HG02840 (cell line): Measurements from ENCODE around the gene PRRC2C.
"Not testable (repeated sequence)": the region's sequence is repeated elsewhere in the genome, so short reads cannot be mapped to it uniquely, and the experiment has no call there.

Experiments
- ATAC-seq: cut with Tn5 transposase; IDR thresholded peaks from one replicate; pipeline ENCODE4 v1.9.1; 2021; ENCODE audit warnings: mild to moderate bottlenecking, moderate library complexity, moderate number of reproducible peaks; ENCODE audit not compliant: unreplicated experiment, low FRiP score

The PRRC2C gene

DNA sequence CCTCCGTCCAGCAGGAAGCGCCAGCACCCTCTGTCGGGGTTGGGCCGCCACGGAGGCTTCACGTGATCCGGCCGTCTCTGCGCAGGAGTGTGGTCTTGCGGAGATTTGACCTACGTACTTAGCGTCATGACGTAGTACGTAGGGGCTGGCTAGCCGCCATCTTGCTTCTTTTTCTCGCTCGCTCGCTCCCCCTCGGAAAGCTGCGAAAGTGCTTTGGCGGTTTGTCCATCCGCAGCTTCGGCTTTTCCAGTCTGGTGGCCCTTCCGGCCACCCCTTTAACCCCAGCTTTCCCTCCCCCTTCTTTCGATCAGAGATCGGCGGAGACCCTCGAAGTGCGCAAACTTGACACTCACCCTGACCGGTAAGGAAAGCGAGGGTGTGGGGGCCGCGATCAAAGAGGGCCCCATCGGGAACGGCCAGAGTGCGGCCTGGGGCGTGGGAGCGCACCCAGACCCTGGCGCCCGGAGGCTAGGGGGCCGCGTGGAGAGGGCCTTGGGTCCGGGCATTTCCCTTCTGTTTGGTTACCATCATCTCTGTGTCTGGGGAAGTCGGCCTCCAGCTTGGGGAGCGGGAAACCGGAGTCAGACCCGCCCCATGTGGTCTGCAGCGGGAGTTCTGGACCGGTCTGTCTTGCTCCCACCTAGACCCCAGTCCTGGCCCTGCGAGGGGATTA lies at the start of gene PRRC2C:
Gene PRRC2C (plus strand): TSS at position 156 of the 673 bp plus-strand sequence. CDS start 26,559 bp downstream, outside the sequence.
- peak; percentile 95 for ATAC-seq

DNA sequence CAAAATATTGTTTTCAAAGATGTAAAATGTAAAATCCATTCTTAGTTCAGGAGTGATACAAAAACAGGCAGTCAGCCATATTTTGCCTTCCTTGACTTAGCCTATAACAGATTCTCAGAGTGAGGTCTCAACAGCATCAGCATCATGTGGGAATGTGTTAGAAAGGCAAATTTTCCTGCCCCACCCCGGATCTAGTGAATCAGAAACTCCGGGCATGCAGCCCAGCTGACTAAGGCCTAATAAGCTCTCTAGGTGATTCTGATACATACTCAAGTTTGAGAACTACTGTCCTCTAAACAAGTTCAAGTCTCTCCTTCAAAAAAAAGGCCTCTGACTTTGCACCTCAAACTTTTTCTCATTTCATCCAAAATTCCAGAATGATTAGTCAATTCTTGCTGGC lies 46.9 kb upstream of the PRRC2C start:
- no peak for ATAC-seq

GRCh38 chr1:171440201-171440600 lies 45.1 kb upstream of the PRRC2C start:
- not testable (repeated sequence) for ATAC-seq

- not testable (repeated sequence) for ATAC-seq
These were observed 43.9 kb upstream of the PRRC2C start for GRCh38 chr1:171441278-171441895.

DNA sequence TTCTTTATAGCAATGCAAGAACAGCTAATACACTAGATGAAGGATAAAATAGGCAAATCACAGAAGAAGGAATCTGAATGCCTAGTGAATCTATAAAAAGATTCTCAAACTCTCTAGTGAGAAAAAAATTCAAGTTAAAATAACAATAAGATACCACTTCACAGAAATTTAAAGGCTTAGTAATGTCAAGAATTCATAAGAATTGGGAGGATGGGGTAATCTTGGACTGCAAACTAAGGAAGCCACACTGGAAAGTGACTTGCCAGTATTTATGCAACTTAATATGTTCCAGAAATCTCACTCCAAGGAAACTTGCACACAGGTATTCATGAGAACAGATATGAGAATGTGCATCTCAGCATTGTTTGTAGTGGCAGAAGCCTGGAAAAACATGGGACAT lies 38.9 kb upstream of the PRRC2C start:
- ATAC-seq, result no peak

DNA sequence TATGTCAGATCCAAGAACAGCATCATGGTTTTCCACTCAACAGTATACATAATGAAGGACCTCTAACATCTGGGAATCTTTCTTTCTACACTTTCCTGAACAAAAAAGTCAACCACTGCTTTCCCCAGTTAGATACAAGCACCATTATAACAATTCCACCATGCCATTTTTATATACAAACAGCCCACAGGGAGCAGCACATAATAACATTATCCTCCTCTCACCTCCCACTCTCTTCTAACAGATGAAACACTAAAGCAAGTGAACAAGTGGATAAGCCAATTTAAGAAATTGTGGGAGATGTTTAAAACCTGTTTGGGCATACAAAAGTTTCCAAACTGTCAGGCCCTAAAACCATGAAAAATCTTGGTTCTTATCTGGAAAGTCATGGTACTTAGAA lies 29.4 kb upstream of the PRRC2C start:
- no peak for ATAC-seq

DNA sequence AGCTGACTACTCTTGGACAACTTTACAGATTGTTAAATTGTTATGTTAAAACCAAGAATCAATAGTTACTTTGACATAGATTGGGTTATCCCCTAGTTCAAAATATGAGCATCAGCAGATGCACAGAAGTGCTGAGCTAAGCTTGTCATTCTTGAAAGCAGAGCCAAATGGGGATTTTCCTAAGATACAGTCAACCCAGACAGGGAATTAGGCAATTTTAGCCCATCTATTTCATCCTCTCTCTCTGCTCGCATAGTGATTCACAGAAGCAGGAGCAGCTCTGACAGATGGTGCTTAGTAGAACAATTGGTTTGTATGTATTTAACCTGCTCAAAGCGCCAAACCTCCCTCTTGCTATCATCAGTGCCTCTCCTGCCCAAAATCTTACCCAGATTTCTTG lies 27.9 kb upstream of the PRRC2C start:
- ATAC-seq, result no peak

GRCh38 chr1:171460018-171460620 lies 25.2 kb upstream of the PRRC2C start:
- ATAC-seq, result no peak

- no peak for ATAC-seq
These were observed 17.7 kb upstream of the PRRC2C start for GRCh38 chr1:171467626-171468025.

- peak; percentile 72 for ATAC-seq
These were observed 17.1 kb upstream of the PRRC2C start for GRCh38 chr1:171468120-171468750.

DNA sequence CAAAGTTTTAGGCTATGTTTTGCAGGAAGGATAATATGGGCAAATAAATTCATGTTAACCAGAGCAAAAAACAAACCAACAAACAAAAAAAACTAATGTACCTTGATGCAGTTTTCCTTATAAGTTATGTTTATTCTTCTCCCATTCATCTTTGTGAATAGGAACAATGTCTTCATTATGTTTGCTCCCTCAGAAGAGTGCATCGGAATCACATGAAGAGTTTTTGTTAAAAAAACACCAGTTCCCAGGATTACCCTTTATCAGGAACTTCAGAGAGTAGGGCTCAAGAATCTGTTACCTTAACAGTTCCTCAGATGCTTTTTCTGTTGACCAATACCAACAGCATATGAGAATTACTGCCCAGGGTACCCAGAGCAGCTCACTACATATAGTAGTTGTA lies 14.6 kb upstream of the PRRC2C start:
- ATAC-seq, result no peak

DNA sequence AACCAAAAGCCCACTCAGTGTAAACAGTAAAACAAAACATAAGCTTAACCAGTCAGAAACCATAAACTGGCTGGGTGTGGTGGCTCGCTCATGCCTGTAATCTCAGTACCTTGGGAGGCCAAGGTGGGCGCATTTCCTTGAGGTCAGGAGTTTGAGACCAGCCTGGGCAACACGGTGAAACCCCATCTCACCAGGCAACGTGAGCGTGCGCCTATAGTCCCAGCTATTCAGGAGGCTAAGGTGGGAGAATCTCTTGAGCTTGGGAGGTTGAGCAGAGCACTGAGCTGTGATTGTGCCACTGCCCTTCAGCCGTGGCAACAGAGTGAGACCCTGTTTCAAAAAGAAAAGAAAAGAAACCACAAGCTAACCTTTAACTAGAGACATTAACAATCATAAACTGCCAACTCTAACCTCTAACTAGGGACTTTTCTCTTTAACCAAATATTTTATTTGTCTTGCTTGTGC lies 13.1 kb upstream of the PRRC2C start:
- no peak for ATAC-seq

- ATAC-seq, result no peak
These were observed 8.5 kb upstream of the PRRC2C start for GRCh38 chr1:171476829-171477228.

- ATAC-seq, result no peak
These were observed 7.5 kb upstream of the PRRC2C start for GRCh38 chr1:171477804-171478203.

GRCh38 chr1:171480035-171480434 lies 5.3 kb upstream of the PRRC2C start:
- ATAC-seq, result no peak

DNA sequence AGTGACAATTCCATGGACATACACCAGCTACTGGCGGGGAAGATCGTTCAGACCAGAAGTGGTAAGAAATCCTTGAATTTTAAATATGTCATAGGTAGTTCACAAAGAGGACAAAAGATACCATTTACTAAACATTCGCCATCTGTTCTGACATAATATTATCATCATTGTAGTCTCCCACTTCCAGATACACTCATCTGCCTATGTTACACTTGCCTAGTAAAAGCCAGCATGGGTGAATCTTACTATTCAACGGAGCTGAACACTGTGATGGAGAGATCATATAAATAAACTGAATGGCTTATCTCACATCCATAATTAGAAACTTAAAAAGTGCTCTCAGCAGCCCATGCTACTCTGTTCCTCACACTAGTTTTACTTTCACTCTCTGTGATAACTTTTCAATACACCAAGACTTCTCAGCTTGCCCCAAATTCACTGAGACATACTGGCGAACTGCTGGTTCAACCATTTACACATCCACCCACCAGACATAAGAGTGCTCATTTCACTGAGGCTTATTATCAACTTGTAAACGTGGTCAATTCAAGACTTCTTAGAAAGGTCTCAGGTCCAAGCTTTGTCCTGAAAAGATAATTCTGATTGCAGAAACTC lies 463 bp upstream of the PRRC2C start:
- peak; percentile 66 for ATAC-seq

- peak; percentile 46 for ATAC-seq
These were observed 754 bp downstream of the PRRC2C start for GRCh38 chr1:171486048-171486519.

DNA sequence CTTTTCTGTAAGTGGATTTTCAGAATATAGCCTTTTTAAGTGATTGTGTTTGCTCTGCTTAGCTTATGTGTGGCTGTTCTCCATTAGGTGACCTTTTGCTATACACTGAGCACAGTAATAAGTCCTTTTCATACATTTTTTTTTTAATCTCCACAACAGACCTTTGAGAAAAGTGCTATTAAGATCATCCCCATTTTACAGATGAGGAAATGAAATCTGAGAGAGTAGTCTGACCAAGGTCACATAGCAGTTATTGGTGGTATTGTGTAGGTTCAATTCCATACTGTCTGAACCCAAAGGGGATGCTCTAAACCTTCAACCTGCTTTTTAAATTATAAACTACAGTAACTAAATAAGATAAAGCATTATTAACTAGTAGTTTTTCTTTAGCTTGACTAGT lies 1.7 kb downstream of the PRRC2C start:
- ATAC-seq, result no peak

GRCh38 chr1:171488190-171488929 lies 3.0 kb downstream of the PRRC2C start:
- no peak for ATAC-seq

DNA sequence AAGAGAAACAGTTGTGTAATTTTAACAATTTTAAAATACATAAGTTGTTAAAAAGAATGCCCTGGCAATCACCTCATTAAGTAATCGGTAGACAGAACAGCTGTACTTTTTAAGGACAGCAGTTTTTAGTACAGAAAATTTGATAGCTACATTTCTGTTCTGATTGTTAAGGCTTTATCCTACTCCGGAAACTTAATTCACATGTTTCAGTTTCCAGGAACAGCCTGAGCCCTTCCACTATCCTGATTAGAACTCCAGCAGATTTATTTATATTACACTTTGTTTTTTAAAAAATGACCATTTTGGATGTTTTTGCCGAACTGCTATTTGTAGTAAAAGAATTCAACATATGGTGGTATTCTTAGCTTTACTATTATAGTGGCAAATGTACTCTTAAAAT lies 8.7 kb downstream of the PRRC2C start:
- no peak for ATAC-seq
